Inflammatory macrophage treated with lipopolysaccharide for 1 hour (primary cell): ENCODE measurements around the gene RUNX2.

Experiments used
- DNase-seq, 2 donors: peaks; one replicate each; pipeline ENCODE4 v3.0.0-alpha.2; 2020 to 2022

Gene RUNX2

DNA sequence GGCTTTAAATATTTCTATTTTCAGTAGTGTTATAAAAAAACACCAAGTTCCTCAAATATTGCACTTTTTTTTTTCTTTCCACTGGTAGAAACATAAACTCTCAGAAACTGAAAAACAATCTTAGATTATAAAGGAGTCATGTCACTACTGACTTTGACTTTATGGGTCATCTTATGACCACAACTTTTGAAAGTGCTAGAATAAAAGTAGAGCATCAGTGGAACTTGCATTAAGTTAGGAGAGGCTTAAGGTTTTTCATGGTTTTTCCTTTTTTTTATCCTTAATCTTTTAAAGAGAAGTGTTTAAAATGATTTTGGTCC is 106.2 kb downstream of the RUNX2 start:
- no peak for DNase-seq

DNA sequence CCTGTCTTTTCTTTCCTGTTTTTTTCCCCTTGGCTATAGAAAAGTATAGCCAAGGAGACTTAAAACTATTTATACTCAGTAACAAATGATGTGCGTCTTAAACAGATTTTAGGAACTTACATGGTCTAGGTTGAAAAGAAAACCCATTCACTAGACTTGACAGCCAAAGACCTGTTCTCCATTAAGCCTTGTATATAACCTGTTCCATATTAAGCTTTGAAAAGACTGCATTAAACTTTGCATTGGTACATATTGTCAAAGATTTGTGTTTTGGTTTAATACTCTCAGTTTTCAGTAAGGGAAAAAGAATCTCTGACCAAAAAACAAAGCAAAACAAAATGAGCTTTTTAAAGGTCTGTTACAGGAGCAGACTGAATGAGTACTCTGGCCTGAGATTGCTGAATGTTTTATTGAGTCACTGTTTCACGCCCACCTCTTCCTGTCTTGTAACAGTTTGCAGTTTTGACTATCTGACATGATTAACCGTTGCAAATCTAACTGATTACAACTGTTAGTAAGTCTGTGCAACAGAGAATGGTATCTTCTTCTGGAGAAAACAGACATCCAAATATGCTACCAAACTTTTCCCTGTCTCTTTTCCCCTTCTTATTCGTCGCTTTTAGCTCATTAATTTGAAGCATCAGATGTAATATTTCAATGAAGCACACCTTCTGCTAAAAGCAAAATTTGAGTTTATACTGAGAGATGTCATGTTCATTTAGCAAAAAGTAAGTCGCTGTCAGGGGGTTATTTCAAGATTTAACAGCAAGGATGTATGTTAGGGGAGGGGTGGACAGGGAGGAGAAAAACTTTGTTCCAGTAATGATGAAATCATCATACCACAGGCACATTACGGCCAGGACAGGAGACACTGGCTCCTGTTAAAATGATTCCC is 108.7 kb downstream of the RUNX2 start:
- DNase-seq = peak; percentile 90 to 92

DNA sequence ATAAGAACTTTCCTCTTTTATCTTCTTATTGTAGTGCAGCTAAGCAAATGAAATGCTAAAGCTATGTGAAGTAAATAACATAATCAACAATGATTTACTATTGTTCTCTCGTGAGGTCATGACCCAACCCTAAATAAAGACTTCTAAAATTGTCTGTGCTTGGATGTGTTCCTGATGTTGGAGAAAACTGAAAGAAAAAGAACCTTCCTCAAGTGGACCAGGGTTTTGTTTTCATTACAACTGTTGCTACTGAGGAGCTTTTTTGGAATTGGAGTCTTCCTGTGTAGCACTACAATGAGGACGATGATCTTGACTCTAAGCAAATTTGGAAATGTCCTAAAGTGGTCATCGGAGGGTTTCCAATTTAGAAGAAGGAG is 109.3 kb downstream of the RUNX2 start:
- no peak for DNase-seq

DNA sequence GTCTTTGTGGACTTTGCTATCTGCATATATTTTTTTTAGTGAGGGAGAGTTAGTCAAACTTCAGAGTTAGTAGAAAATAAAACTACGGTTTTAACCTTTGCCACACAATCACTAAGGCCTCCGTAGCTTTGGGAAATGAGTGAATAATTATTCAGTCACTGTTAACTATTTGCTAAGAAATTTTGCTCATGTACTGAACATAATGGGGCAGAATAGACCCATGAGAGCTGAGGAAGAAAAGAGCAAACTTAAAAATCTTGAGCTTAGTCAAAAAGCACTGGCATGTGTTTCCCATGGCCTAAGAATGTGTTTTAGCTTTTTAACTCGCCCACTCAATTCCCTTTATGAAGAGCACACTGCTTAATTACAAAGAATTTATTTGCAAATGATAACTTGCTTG is 110.0 kb downstream of the RUNX2 start:
- DNase-seq = no peak

DNA sequence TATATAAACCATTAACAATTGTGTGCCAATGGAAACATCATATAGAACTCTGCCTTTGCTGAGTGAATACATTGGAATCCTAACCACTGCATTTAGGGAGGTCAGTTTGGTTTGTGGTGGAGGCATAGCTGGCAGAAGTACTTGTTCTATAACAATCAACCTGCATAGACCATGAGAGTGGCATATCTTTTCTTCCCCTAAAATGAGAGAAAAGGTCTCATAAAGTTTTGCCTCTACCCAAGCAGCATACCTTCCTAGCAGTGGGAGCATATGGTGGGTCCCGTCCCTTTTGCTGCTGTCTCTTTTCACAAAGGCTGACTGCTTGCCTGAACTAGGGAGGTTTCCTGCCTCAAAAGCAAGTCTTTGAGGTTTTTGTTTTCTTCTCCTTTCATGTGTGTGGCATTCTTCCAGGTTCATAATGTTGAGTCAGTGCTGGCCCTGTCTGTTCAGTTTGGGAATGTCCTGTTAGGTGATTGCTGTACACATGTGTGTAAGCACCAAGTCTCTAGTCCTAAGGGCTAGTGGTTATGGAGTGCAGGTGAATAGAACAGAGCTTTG is 110.8 kb downstream of the RUNX2 start:
- no peak for DNase-seq

DNA sequence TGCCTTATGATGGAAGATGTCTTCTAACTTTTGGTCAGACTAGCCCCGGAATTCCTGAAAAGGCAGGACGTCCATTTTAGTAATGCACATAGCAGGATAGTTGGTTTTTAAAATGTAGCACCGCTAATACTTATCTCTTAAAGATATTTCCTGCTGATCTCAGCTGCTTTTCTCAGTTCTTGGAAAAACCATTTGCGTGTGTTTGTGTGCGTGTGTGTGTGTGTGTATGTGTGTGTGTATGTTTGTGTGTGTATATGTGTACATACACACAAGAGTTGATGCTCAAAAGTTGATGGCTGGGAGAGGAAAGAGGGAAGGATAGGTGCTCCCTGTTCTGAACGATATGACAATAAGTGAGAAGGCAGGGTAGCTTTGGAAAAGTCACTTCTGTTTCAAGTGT is 111.3 kb downstream of the RUNX2 start:
- no peak for DNase-seq

DNA sequence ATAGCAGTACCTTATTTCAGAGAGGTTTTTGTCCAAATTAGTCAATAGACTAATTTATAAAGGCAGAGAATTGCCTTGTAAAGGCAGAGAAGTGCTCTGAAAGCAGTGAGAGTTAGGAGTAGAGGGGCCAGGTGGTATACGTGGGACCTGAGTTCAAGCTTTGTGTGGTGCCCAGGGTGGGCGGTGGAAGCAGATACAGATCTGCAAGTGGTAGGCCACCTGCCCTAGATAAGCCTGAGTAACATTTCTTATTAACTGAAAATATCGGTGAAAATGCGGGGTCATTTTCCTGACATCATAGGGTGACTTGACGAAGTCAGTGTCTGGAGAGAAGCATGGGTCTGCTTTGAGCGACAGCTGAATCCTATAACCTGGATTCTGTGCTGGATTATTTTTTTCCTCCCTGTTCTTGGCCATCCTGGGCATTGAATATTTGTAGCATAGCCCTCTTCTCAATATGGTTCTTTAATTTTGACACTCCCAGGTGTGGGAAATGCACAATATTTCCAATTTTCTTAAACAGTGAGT is 111.8 kb downstream of the RUNX2 start:
- DNase-seq = no peak

DNA sequence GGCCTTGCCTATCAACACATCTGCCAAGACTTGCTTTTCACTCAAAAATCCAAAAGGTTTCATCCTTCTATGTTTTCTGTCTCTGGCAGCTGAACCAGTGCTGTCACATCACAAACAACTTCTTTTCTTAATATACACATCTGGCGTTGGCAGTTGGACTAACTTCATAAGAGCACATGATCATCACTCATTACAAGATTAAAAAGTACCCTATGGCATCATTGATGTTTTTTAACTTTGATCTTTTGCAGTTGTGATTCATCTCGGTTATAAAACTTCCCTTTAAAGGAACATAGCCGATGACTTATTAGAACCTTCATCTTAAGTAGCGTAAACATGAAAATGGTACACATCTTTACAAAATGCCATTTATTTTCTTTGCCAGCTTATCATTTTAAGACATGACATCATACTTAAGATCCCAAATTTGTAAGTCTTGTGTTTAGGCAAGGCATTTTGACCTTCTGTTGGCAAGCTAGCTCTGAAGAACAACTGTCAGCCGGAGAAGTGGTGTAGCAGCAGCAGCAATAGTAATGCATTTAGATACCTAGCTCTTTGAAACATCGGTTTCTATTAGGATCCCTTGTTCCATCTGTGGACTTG is 113.8 kb downstream of the RUNX2 start:
- DNase-seq = peak; percentile 70 to 90

DNA sequence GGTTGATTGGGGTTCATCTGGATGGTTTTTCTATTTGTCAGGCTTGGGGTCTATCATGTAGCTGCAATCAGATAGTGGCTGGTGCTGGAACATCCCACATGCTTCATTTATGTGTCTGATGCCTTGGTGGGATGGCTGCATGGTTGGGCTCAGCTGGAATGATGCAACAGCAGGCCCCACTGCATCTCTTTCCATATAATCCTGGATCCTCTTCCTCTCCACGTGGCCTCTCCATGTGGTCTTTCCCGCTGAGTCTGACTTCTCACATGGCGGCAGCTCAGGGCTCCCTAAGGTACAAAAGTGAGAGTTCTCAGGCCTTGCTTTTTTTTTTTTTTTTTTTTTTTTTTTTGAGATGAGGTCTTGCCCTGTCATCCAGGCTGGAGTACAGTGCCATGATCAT is 114.6 kb downstream of the RUNX2 start:
- no peak for DNase-seq

DNA sequence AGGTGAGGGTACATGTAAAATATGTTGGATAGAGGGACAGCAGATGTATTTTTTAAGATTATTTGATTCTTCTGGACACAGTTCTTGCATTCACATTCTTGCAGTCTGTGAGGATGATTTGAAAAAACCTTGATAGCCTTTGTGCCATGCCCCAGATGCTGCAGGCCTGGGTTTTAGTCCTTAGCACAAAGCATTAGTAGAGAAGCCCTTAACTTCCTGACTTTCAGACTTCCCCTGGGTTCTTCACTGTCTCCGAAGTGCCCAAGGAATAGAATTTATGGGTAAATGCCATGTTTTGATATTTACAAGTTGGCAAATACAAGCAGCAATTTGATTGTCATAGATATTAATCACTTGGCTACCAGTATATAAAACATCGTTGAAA is 117.2 kb downstream of the RUNX2 start:
- DNase-seq = no peak

DNA sequence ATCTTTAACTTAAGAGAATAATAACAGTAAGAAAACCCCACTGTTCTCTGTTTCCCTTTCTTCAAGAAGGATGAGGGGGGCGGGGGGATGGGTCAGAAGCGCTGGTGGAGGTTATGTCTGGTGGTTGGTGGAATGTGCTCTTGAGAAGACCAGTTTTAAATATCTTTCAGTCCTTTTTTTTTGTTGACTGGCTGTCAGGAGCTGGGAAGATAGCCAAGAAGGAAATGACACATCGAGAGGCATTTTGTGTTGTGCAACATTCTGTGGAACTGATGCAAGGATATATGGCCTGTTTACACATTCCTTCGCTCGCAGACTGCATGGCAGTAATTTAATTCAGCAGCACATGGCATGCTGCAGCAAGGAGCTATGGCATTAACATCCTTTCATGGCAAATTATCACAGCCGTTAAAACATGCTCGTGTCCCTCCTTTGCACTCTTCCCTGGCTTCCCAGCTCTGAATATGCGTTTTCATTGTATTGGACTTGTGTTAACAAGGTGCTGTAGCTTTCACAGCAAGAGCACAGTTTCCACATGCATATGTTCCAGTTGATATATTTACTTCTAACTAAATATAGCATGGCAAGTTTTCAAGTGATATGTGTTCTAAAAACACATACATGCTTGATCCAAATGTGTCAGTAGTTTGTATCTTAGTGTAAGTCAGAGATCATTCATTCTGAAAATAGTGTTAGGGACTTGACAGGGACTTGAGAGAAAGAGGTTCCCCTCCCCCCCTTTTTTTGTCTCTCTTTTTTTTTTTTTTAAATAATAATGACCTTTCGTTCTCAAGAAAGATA is 117.8 kb downstream of the RUNX2 start:
- peak; percentile 91 to 95 for DNase-seq

DNA sequence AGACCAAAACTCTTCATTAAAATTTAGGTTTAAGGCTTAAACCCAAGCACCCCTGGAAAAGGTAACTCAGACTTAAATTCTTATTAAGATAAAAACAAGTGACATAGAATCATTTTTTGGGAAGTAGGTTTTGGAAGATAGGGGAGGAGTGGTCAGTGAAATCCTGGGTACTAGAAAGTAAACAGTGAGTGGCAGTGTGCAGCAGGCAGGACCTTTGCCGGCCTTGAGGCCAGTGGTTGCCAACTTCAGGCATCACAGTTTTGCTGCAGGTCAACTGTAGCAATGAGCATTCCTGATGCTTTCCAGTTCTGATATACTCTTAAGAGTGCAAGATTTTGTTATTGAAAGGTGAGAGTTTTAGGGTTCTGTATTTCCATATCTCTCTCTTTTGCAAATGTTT is 118.9 kb downstream of the RUNX2 start:
- no peak for DNase-seq

DNA sequence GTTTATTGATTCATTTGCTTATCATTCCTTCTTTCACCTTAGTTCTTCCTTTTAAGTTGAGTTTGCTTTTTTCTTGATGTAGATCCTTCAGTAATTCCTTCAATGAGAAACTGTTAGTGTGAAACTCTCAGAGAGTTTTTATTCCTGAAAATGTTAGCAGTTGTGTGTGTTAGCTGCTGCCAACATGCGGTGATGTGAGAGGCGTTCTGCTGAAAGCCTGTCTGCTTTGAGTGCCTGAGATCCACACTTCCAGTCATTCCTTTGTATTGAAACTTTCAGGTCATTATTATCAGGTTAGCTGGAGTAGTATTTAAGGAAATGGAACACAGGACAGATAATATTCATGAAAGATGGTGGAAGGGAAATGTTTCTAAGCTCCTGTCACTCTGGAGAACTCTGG is 119.6 kb downstream of the RUNX2 start:
- DNase-seq = no peak

DNA sequence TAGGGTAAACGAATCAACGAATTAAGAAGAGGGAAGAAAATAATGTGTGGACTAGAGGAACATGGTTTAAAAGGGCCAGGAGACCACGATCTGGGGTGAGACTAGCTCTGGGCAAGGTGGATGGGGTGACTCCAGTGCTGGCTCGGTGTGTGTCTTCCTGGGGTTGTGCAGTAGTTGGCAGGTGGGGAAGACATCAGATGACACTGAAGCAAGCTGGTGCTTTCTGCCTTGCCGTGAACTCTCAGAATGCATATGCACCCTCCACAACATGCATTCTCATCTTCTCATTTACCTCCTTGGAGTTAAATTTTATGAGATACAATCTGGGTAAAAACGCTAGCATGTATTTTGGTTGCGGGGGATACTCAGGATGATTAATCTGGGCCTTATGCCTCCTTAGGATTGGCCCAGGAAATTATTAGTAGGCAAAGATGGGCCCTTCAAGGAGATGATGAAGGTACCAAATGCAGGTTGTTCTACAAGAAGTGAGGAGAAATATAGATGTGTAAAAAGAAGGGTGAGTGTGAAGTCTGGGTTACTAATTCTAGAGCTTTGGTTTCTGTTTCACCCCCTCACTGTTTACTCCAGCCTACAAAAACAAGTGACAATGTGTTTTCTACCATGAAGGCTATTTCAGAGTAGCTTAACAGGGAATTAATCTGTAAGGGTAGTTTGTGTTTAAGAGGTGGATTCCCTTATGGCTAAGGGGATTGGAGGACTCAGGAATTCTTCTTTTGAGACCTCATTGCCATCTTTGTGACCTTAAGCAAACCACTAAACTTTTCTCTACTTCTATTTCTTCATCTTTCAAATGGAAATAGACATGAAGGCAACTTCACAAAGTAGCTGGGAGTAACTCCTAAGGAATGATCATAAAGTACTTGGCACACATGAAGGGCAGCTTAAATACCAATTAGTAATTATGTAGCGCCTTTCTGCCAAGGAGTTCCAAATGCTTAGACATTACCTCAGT is 120.6 kb downstream of the RUNX2 start:
- no peak for DNase-seq

DNA sequence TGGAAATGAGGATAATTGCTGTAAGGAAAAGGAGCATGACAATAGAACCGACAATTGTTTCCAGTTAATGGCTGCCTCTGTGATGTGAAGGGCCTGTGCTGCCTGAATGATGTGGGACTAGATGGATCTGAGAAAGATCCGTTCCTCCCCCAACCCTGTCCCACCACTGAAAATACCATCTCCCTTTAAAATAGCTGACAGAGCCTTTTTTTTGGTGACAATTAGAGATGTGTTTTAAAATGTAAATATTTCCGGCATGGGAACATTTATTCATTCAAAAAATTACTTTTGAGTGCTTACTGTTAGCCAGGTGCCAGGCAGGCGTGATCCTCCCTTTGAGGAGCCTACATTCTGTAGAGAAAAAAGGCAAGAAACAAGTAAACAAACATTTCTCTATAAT is 122.0 kb downstream of the RUNX2 start:
- DNase-seq = no peak

DNA sequence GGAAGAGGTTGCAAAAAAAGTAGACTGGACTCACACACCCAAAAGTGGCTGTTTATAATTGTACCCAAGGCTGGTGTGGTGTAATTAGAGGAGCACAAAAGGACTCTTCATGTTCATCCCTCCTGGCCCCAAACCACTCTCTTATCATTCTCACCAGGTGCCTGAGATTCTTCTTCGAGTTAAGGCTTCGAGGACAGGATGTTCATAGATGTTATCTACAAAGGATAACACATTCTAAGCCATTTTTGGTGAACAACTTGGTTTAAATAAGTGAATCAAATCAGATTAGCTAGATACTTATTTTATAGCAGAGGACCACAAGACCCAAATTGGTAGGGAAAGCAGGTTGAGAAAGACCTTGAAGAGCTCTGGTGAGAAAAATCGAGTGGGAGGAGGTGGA is 122.7 kb downstream of the RUNX2 start:
- no peak for DNase-seq

DNA sequence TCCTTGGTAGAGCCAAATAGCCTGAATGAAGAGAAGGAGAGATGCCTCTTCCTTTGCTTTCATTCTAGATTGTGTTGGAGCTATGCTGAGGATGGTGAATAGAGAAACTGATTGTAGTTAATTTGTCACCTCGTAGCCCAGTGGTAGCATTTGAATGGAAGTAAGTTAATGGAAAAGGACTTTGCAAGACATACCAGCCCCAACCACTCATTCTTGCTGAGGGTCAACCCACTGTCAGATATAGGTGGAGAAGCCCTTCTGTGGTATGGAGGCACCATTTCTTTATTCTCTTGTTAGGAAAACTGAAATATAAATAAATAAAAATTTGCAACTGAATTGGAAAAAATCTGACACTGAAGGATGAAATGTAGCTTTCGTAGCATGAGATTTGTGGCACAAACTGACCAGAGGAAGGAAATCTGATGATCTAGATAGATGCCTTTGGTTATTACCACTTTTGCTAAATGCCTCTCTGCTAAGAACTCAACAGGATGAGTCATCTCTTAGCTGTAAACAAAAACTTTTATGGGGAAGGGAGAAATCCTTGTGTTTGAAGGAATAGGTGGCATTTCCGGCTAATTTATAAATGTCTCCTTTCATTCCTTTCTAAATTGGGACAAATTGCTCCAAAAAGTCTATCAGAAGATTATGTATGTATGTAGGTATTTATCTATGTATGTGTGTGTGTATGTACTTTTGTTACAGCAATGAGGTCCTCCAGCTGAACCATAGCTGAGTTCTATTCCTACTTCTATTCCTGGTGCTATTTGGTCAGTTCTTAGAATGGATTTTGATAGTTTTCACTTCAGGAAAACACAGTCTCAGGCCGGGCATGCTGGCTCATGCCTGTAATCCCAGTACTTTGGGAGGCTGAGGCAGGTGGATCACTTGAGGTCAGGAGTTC is 126.1 kb downstream of the RUNX2 start:
- DNase-seq = peak; percentile 61 to 77

DNA sequence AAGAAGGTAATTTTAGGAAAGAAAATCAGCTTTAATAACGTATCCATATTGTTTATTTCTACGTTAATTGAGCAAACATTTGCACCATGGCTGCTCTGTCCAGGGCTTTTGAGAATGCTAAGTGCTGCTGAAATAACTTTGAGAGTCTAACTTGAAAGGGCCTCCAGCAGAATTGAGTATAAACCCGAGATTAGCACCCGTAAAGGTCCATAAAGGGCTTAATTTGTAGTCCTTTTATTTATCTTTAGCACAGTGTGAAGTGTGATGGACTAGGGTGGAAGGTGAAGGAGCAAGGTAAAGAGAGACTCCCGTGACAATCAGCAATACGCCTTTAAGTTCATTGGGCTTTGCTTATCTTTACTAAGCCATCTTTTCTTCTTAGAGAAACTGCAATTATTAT is 127.3 kb downstream of the RUNX2 start:
- DNase-seq = no peak

DNA sequence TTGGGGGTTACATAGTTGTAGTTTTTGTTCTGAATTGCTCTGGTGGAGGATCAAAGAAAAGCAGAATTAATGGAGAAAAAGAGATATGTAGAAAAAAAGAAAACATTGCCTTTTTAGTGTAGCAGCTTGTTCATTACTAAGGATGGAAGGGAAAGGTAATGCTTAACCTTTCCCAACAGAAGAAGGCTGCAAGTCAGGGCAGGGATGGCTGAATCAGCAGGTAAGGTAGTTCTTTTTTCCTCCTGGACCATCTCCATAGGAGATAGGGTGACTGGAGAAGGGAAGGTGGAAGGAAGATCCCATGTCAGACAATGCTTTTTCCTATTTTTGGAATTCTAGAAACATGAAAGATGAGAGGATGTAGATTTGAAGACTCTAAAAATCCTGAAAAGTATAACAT is 129.0 kb downstream of the RUNX2 start:
- DNase-seq = no peak

DNA sequence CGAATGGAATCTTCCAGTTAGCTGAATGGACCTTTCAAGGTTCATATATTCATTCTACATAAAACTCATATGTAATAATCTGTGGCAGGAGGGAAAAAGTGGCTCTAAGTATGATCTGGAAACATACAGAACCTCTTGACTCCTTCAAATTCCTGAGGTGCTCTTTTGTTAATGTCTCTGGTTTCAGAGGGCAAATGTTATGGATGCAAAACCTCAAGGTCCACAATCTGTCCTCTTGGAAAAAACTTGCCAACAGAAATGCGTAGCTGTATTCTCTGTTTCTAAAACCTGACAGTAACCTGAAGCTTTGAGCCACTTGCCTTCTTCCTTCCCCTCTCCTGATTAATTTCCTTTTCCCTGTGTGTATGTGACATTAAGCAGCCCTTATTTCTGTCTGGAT is 130.5 kb downstream of the RUNX2 start:
- no peak for DNase-seq

DNA sequence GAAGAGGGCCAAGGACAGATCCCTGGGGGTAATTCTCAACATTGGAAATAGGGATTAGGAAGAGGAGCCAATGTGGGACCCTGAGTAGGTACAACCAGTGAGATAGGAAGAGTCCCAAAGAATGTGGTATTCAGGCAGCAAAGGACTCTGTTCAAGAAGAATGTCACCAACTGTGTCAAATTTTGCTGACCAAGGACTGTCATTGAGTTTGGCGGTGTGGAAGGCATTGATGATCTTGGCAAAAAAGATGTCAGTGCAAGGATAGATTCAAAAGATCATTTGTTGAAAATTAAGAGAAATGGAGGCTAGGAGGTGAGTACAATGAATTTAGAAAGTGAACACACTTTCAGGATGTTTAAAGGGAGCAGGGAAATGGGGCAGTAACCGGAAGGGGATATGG is 132.0 kb downstream of the RUNX2 start:
- no peak for DNase-seq
